GM12873 (cell line): ENCODE measurements around the gene ABL1.

Source experiments
- CTCF ChIP-seq: IDR thresholded peaks from 2 replicates; pipeline ENCODE4 v1.5.1; 2012; ENCODE audit warnings: low read depth, mild to moderate bottlenecking, moderate library complexity, low read length, control low read depth; ENCODE audit not compliant: insufficient read depth; ENCODE audit errors: missing control alignments

The ABL1 gene

GRCh38 chr9:130860458-130861316 is 25.6 kb downstream of the ABL1 start:
- TF ChIP-seq CTCF = no peak

GRCh38 chr9:130861372-130862180 is 26.5 kb downstream of the ABL1 start:
- no peak for TF ChIP-seq CTCF

DNA sequence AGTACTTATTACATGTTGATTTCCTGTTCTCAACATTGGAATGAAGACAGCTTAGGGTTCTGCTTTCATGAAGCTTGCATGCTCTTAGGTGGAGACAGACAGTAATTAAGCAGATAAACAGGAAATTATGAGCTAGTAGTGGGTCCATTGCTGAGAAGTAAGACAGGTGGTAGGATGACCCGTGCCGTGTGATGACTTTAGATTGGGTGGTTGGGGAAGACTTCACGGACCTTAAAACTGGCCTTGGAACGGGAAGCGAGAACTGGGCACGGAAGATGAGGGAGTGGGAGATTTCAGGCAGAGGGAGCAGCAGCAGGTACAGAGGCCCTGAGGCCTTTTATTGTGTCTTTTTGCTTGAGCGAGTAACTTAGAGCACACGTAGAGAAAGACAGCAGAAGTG is 27.2 kb downstream of the ABL1 start:
- no peak for TF ChIP-seq CTCF

- no peak for TF ChIP-seq CTCF
Measured at GRCh38 chr9:130862747-130863146, 27.7 kb downstream of the ABL1 start.

DNA sequence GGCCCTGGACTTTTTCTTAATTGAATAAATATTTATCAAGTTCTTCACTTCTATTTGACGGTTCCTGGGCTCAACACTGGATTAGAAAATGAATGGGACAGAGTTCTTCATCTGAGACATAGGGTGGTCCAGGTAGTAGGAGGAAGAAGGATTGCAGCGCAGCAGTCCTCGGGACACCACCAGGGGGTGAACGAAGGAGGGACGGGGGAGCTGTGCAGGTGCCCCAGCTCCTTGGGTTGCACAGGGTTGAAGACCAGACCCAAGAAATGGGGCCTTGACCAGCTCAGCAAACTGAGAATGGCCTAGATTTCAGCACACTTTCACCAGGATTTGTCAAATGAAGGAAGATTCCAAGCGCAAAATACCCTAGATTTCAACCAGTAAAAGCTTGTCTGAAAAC is 29.5 kb downstream of the ABL1 start:
- TF ChIP-seq CTCF = no peak

DNA sequence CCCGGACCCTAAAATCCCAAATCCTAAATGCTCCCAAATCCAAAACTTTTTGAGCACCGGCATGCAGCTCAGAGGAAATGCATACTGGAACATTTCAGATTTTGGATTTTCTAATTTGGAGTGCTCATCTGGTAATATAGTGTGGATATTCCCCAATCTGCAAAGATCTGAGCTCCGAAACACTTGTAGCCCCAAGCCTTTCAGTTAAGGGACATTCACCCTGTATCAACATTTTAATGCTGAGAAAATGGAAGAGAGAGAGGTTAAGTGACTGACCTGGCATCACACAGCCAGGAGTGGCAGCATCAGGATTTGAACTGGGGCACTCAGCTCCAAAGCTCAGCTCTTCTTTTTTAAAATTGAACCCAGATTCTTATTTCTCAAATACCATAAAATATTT is 30.9 kb downstream of the ABL1 start:
- no peak for TF ChIP-seq CTCF

- TF ChIP-seq CTCF = peak; percentile 82
Measured at GRCh38 chr9:130866474-130866965, 31.5 kb downstream of the ABL1 start.
